Measurements from ENCODE around the gene MGAT4A.

The MGAT4A gene

GRCh38 chr2:98731041-98731893 lies at the start of gene MGAT4A:
MGAT4A (minus strand) TSS chr2:98731132; CDS start chr2:98726332, 4,800 bp downstream.
- DNase-seq (ENCODE audit: low spot score), result peak; percentile 88

GRCh38 chr2:98778741-98779483 lies 48.0 kb upstream of the MGAT4A start:
- no peak for DNase-seq (ENCODE audit: low spot score)

GRCh38 chr2:98778151-98778550 lies 47.2 kb upstream of the MGAT4A start:
- DNase-seq (ENCODE audit: low spot score), result no peak

GRCh38 chr2:98777710-98778109 lies 46.8 kb upstream of the MGAT4A start:
- no peak for DNase-seq (ENCODE audit: low spot score)

GRCh38 chr2:98777076-98777475 lies 46.1 kb upstream of the MGAT4A start:
- DNase-seq (ENCODE audit: low spot score), result no peak

GRCh38 chr2:98776136-98776535 lies 45.2 kb upstream of the MGAT4A start:
- no peak for DNase-seq (ENCODE audit: low spot score)

- no peak for DNase-seq (ENCODE audit: low spot score)
Measured at GRCh38 chr2:98775146-98775986, 44.4 kb upstream of the MGAT4A start.

- no peak for DNase-seq (ENCODE audit: low spot score)
Measured at GRCh38 chr2:98773907-98774306, 43.0 kb upstream of the MGAT4A start.

- no peak for DNase-seq (ENCODE audit: low spot score)
Measured at GRCh38 chr2:98773169-98773568, 42.2 kb upstream of the MGAT4A start.

- no peak for DNase-seq (ENCODE audit: low spot score)
Measured at GRCh38 chr2:98772536-98772935, 41.6 kb upstream of the MGAT4A start.

- DNase-seq (ENCODE audit: low spot score), result no peak
Measured at GRCh38 chr2:98771721-98772524, 41.0 kb upstream of the MGAT4A start.

- no peak for DNase-seq (ENCODE audit: low spot score)
Measured at GRCh38 chr2:98771264-98771663, 40.3 kb upstream of the MGAT4A start.

GRCh38 chr2:98769784-98770183 lies 38.9 kb upstream of the MGAT4A start:
- no peak for DNase-seq (ENCODE audit: low spot score)

- no peak for DNase-seq (ENCODE audit: low spot score)
Measured at GRCh38 chr2:98769114-98769476, 38.2 kb upstream of the MGAT4A start.

GRCh38 chr2:98768384-98769113 lies 37.6 kb upstream of the MGAT4A start:
- no peak for DNase-seq (ENCODE audit: low spot score)

GRCh38 chr2:98764499-98764898 lies 33.6 kb upstream of the MGAT4A start:
- no peak for DNase-seq (ENCODE audit: low spot score)

GRCh38 chr2:98763209-98763951 lies 32.4 kb upstream of the MGAT4A start:
- no peak for DNase-seq (ENCODE audit: low spot score)

GRCh38 chr2:98761909-98762308 lies 31.0 kb upstream of the MGAT4A start:
- no peak for DNase-seq (ENCODE audit: low spot score)

GRCh38 chr2:98761267-98761781 lies 30.4 kb upstream of the MGAT4A start:
- DNase-seq (ENCODE audit: low spot score), result no peak

Data from AG08396 (cell line).